Measurements from ENCODE around the gene ARMC12. TPM values are rescaled to one million over a fixed set of nuclear protein-coding genes. Genes with fewer than 3 reads are reported as not detected.

The ARMC12 gene
- total and polyA plus RNA-seq, 2 experiments from 2014 or later = 0.90 to 0.94 TPM

DNA sequence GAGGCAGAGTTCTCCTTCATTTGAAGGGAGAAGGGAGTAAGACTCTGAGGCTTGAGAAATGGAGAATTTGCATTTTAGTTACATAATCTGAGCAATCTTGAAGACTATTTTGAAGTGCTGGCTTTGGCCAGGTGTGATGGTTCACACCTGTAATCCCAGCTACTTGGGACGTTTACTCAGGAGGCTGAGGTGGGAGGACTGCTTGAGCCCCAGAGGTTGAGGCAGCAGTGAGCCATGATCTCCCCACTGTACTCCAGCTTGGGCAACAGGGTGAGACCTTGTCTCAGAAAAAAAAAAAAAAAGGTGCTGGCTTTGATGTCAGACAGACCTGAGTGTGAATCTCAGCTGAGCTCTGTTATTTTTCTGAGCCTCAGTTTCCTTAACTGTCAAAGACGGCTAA is 12.4 kb upstream of the ARMC12 start (continued):
- TF ChIP-seq, protein P1, sequence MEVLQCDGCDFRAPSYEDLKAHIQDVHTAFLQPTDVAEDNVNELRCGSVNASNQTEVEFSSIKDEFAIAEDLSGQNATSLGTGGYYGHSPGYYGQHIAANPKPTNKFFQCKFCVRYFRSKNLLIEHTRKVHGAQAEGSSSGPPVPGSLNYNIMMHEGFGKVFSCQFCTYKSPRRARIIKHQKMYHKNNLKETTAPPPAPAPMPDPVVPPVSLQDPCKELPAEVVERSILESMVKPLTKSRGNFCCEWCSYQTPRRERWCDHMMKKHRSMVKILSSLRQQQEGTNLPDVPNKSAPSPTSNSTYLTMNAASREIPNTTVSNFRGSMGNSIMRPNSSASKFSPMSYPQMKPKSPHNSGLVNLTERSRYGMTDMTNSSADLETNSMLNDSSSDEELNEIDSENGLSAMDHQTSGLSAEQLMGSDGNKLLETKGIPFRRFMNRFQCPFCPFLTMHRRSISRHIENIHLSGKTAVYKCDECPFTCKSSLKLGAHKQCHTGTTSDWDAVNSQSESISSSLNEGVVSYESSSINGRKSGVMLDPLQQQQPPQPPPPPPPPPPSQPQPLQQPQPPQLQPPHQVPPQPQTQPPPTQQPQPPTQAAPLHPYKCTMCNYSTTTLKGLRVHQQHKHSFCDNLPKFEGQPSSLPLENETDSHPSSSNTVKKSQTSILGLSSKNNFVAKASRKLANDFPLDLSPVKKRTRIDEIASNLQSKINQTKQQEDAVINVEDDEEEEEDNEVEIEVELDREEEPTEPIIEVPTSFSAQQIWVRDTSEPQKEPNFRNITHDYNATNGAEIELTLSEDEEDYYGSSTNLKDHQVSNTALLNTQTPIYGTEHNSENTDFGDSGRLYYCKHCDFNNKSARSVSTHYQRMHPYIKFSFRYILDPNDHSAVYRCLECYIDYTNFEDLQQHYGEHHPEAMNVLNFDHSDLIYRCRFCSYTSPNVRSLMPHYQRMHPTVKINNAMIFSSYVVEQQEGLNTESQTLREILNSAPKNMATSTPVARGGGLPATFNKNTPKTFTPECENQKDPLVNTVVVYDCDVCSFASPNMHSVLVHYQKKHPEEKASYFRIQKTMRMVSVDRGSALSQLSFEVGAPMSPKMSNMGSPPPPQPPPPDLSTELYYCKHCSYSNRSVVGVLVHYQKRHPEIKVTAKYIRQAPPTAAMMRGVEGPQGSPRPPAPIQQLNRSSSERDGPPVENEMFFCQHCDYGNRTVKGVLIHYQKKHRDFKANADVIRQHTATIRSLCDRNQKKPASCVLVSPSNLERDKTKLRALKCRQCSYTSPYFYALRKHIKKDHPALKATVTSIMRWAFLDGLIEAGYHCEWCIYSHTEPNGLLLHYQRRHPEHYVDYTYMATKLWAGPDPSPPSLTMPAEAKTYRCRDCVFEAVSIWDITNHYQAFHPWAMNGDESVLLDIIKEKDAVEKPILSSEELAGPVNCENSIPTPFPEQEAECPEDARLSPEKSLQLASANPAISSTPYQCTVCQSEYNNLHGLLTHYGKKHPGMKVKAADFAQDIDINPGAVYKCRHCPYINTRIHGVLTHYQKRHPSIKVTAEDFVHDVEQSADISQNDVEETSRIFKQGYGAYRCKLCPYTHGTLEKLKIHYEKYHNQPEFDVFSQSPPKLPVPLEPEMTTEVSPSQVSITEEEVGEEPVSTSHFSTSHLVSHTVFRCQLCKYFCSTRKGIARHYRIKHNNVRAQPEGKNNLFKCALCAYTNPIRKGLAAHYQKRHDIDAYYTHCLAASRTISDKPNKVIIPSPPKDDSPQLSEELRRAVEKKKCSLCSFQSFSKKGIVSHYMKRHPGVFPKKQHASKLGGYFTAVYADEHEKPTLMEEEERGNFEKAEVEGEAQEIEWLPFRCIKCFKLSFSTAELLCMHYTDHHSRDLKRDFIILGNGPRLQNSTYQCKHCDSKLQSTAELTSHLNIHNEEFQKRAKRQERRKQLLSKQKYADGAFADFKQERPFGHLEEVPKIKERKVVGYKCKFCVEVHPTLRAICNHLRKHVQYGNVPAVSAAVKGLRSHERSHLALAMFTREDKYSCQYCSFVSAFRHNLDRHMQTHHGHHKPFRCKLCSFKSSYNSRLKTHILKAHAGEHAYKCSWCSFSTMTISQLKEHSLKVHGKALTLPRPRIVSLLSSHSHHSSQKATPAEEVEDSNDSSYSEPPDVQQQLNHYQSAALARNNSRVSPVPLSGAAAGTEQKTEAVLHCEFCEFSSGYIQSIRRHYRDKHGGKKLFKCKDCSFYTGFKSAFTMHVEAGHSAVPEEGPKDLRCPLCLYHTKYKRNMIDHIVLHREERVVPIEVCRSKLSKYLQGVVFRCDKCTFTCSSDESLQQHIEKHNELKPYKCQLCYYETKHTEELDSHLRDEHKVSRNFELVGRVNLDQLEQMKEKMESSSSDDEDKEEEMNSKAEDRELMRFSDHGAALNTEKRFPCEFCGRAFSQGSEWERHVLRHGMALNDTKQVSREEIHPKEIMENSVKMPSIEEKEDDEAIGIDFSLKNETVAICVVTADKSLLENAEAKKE (CRISPR knock-in tag; IDR thresholded peaks at IDR 0.05) = no peak

DNA sequence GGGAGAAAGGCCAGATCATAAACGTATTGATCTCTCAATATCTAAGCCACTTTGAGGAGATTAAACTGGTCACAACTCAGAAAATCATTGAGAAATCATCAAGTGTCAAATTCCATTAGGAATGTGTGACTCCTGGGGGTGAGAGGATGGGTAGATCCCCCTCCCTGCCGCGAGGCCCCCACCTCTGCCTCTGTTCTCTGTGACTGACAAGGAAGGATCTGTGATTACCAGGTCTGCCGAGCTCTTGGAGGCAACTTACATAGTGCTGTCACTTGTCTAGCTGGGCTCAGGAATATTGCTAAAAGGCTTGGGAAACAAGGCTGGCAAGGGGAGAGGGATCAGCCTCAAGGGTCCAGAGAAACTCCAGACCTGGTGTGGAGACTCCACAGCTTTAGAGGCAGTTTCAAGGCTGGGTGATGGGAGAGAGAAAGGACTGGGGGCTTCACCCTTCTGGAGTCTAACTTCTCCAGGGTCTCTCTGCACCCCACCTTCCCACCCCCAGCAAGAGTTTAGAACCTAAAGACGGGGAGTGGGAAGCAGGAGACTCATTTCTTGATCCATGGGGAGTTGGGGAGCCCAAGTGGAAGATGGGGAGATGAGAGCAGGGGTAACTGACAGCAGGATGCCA is 11.6 kb upstream of the ARMC12 start:
- no peak overlapping the region for H3K27ac ChIP-seq (ENCODE audit: low read depth)
- H3K36me3 ChIP-seq (ENCODE audit: insufficient read depth) = no peaks in the 10 kb centered on the region
- DNase-seq (ENCODE audit: low spot score) (no peak), ATAC-seq (no peak)
- peaks cover 7% of the 10 kb centered on the region; the same call in 1 of the 2 replicates for H3F3A ChIP-seq (replicated peaks; ENCODE audit: low read depth)
- no peak overlapping the region for H3K4me3 Mint-ChIP-seq
- H3K4me3 ChIP-seq = no peak overlapping the region
- H3K4me1 ChIP-seq (ENCODE audit: insufficient read depth) = peaks cover 32% of the 10 kb centered on the region
- no peaks in the 10 kb centered on the region; the same call in 2 of the 3 replicates for H3K36me3 Mint-ChIP-seq (ENCODE audit: low read depth)
- H3K79me2 ChIP-seq (replicated peaks; ENCODE audit: insufficient read depth) = no peaks in the 10 kb centered on the region
- H3K27ac Mint-ChIP-seq = no peak overlapping the region
- H3K27me3 Mint-ChIP-seq (ENCODE audit: insufficient read depth, low read depth, poor library complexity) = peaks cover 33% of the 10 kb centered on the region
- peaks cover 19% of the 10 kb centered on the region for H3K27me3 ChIP-seq (ENCODE audit: insufficient read depth)
- no peaks in the 10 kb centered on the region for H3K9me3 Mint-ChIP-seq
- H4K20me1 ChIP-seq (replicated peaks; ENCODE audit: insufficient read depth) = no peaks in the 10 kb centered on the region
- no peaks in the 10 kb centered on the region for H3K9me2 ChIP-seq (ENCODE audit: insufficient read depth)
- peak overlapping the region; percentile 43; the same call in 1 of the 2 replicates for H3K4me2 ChIP-seq
- peaks cover 55% of the 10 kb centered on the region for H3K4me1 Mint-ChIP-seq
- no peak overlapping the region for H2AFZ ChIP-seq
- TF ChIP-seq EZH2phosphoT487 (IDR thresholded peaks at IDR 0.05; ENCODE audit: unreplicated experiment) = no peak
- TF ChIP-seq, protein P2, sequence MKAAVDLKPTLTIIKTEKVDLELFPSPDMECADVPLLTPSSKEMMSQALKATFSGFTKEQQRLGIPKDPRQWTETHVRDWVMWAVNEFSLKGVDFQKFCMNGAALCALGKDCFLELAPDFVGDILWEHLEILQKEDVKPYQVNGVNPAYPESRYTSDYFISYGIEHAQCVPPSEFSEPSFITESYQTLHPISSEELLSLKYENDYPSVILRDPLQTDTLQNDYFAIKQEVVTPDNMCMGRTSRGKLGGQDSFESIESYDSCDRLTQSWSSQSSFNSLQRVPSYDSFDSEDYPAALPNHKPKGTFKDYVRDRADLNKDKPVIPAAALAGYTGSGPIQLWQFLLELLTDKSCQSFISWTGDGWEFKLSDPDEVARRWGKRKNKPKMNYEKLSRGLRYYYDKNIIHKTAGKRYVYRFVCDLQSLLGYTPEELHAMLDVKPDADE (IDR thresholded peaks at IDR 0.05) = no peak
- TF ChIP-seq, protein P3, sequence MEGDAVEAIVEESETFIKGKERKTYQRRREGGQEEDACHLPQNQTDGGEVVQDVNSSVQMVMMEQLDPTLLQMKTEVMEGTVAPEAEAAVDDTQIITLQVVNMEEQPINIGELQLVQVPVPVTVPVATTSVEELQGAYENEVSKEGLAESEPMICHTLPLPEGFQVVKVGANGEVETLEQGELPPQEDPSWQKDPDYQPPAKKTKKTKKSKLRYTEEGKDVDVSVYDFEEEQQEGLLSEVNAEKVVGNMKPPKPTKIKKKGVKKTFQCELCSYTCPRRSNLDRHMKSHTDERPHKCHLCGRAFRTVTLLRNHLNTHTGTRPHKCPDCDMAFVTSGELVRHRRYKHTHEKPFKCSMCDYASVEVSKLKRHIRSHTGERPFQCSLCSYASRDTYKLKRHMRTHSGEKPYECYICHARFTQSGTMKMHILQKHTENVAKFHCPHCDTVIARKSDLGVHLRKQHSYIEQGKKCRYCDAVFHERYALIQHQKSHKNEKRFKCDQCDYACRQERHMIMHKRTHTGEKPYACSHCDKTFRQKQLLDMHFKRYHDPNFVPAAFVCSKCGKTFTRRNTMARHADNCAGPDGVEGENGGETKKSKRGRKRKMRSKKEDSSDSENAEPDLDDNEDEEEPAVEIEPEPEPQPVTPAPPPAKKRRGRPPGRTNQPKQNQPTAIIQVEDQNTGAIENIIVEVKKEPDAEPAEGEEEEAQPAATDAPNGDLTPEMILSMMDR (conservative IDR thresholded peaks at IDR 0.05; ENCODE audit: low read depth in 2 of 2) = no peak
- no peak for TF ChIP-seq STAT1 (IDR thresholded peaks at IDR 0.05; ENCODE audit: unreplicated experiment)
- TF ChIP-seq, protein P4, sequence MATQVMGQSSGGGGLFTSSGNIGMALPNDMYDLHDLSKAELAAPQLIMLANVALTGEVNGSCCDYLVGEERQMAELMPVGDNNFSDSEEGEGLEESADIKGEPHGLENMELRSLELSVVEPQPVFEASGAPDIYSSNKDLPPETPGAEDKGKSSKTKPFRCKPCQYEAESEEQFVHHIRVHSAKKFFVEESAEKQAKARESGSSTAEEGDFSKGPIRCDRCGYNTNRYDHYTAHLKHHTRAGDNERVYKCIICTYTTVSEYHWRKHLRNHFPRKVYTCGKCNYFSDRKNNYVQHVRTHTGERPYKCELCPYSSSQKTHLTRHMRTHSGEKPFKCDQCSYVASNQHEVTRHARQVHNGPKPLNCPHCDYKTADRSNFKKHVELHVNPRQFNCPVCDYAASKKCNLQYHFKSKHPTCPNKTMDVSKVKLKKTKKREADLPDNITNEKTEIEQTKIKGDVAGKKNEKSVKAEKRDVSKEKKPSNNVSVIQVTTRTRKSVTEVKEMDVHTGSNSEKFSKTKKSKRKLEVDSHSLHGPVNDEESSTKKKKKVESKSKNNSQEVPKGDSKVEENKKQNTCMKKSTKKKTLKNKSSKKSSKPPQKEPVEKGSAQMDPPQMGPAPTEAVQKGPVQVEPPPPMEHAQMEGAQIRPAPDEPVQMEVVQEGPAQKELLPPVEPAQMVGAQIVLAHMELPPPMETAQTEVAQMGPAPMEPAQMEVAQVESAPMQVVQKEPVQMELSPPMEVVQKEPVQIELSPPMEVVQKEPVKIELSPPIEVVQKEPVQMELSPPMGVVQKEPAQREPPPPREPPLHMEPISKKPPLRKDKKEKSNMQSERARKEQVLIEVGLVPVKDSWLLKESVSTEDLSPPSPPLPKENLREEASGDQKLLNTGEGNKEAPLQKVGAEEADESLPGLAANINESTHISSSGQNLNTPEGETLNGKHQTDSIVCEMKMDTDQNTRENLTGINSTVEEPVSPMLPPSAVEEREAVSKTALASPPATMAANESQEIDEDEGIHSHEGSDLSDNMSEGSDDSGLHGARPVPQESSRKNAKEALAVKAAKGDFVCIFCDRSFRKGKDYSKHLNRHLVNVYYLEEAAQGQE (IDR thresholded peaks at IDR 0.05; ENCODE audit: unreplicated experiment) = no peak
- TF ChIP-seq JUNB (IDR thresholded peaks at IDR 0.05; ENCODE audit: unreplicated experiment) = no peak
- no peak for TF ChIP-seq CREB1 (CRISPR knock-in tag; IDR thresholded peaks at IDR 0.05; ENCODE audit: low read depth)
